ENCODE results near the gene POLD3. TPM values are rescaled to one million over a fixed set of nuclear protein-coding genes. Genes with fewer than 3 reads are reported as not detected.

POLD3 gene
- total RNA-seq, 1 experiment from 2014 or later: 76.5 TPM

DNA sequence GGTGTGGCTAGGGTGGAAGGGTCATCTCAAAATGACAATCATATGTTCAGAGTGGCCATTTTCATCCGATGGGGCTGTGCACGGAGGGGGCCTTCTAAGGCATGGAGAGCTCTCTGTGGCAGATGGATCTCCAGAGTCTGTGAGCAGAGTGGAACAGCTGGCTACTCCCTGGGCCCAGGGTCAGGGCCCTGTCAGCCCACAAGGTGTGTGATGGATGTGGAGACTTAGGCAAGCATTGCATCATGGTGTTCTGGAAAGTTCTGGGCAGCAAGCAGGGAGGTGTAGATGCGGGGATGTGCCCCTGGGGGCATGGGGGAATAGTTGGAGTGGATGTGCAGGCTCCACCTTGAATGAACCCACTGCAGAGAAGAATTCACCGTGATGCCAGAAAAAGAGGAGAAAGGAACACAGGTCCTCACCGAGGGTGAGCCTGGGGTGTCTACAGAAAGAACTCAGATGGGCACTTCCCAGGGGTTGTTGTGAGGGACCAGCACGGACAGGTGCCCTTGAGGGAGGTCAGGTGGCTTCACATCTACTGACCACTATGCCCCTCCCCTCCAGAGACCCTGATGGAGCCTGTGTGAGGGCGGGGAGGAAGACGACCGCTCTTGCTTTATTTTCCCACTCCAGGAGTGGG, 87.8 kb downstream of the POLD3 start:
- POLR2A ChIA-PET (ENCODE audit: low non-redundant PET): no interaction called here
- CTCF ChIA-PET: no interaction called here
- no peaks in the 10 kb centered on the region for H3K36me3 ChIP-seq (ENCODE audit: insufficient read depth, low read length, poor library complexity, severe bottlenecking)
- TF ChIP-seq, protein P1, sequence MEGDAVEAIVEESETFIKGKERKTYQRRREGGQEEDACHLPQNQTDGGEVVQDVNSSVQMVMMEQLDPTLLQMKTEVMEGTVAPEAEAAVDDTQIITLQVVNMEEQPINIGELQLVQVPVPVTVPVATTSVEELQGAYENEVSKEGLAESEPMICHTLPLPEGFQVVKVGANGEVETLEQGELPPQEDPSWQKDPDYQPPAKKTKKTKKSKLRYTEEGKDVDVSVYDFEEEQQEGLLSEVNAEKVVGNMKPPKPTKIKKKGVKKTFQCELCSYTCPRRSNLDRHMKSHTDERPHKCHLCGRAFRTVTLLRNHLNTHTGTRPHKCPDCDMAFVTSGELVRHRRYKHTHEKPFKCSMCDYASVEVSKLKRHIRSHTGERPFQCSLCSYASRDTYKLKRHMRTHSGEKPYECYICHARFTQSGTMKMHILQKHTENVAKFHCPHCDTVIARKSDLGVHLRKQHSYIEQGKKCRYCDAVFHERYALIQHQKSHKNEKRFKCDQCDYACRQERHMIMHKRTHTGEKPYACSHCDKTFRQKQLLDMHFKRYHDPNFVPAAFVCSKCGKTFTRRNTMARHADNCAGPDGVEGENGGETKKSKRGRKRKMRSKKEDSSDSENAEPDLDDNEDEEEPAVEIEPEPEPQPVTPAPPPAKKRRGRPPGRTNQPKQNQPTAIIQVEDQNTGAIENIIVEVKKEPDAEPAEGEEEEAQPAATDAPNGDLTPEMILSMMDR (conservative IDR thresholded peaks at IDR 0.05; ENCODE audit: low read depth, low read length): no peak
- no peak for TF ChIP-seq EZH2 (IDR thresholded peaks at IDR 0.05; ENCODE audit: borderline replicate concordance, low read depth, low read length, poor library complexity, severe bottlenecking)
- H3K27ac ChIP-seq (ENCODE audit: low read depth, low read length, poor library complexity, severe bottlenecking): no peak overlapping the region
- no TSS peak for BruUV-seq (replicated peaks)
- no peak overlapping the region for H3K4me3 ChIP-seq (ENCODE audit: low read depth, low read length, poor library complexity, severe bottlenecking)
- H3K4me1 ChIP-seq (ENCODE audit: insufficient read depth, low read length, poor library complexity, severe bottlenecking): no peaks in the 10 kb centered on the region
- H3K27me3 ChIP-seq (replicated peaks; ENCODE audit: insufficient read depth, low read depth, low read length, poor library complexity): no peaks in the 10 kb centered on the region
- intact Hi-C loops (cut with micrococcal nuclease; ENCODE audit: unreplicated experiment): loop anchor here (10.0 kb wide), 1 partner anchor 425 kb away; no protein-coding TSS in a partner anchor
- no peak for DNase-seq (ENCODE audit: low spot score)
- no peaks in the 10 kb centered on the region for H3K9me3 ChIP-seq (ENCODE audit: low read depth, low read length, poor library complexity, severe bottlenecking)

DNA sequence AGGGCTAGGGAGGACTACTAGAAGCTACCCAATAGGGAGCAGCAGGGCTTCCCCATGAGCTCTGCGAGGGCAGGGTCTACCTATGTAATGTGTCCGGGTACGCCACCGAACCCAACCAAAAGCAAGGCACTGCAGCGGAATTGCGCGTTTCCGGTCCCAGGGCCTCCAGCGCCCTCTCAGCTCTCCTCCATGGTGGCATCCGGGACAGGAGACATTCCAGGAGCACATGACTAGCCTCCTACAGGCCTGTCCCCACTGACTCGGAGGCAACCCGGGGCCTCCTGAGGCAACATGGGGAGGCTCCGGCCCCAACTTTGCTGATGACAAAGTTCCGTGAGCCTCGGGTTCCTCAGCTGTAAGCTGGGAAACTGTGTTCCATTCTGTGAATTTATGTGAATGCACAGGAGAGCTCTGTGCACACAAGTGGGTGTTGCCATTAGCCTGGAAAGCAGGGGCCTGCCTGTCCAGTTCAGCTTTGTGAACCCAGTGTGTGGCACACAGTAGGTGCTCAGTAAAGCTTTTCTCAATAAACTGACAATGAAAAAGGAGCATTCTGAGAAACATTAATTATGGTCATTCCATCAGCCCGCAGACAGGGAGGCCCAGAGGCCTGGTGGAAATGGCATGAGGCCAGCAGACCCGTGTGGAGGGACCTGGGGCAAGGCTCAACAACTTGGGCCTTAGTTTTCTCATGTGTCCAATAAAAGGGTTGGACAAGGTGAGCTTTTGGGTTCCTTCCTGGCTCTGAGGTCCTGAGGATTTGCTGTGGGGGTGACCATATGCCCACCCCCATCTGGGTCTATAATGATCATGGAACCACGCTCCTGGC, 88.5 kb downstream of the POLD3 start:
- intact Hi-C loops (cut with micrococcal nuclease; ENCODE audit: unreplicated experiment): loop anchor here (10.0 kb wide), 1 partner anchor 426 kb away; no protein-coding TSS in a partner anchor
- Histone ChIP-seq H3K4me3 (ENCODE audit: low read depth, low read length, poor library complexity, severe bottlenecking) (no peak overlapping the region), H3K9me3 (ENCODE audit: low read depth, low read length, poor library complexity, severe bottlenecking) (no peaks in the 10 kb centered on the region), H3K4me1 (ENCODE audit: insufficient read depth, low read length, poor library complexity, severe bottlenecking) (no peaks in the 10 kb centered on the region), H3K36me3 (ENCODE audit: insufficient read depth, low read length, poor library complexity, severe bottlenecking) (no peaks in the 10 kb centered on the region), H3K27me3 (replicated peaks; ENCODE audit: insufficient read depth, low read depth, low read length, poor library complexity) (no peaks in the 10 kb centered on the region), H3K27ac (ENCODE audit: low read depth, low read length, poor library complexity, severe bottlenecking) (no peak overlapping the region)
- CTCF ChIA-PET: no interaction called here
- no peak for DNase-seq (ENCODE audit: low spot score)
- TF ChIP-seq, protein P1 (conservative IDR thresholded peaks at IDR 0.05; ENCODE audit: low read depth, low read length): no peak
- TF ChIP-seq EZH2 (IDR thresholded peaks at IDR 0.05; ENCODE audit: borderline replicate concordance, low read depth, low read length, poor library complexity, severe bottlenecking): no peak
- POLR2A ChIA-PET (ENCODE audit: low non-redundant PET): no interaction called here
- no TSS peak for BruUV-seq (replicated peaks)

GRCh38 chr11:74681686-74682651, 89.6 kb downstream of the POLD3 start:
- no peaks in the 10 kb centered on the region for H3K36me3 ChIP-seq (ENCODE audit: insufficient read depth, low read length, poor library complexity, severe bottlenecking)
- TF ChIP-seq, protein P1 (conservative IDR thresholded peaks at IDR 0.05; ENCODE audit: low read depth, low read length): no peak
- TF ChIP-seq EZH2 (IDR thresholded peaks at IDR 0.05; ENCODE audit: borderline replicate concordance, low read depth, low read length, poor library complexity, severe bottlenecking): no peak
- no peaks in the 10 kb centered on the region for H3K9me3 ChIP-seq (ENCODE audit: low read depth, low read length, poor library complexity, severe bottlenecking)
- H3K4me1 ChIP-seq (ENCODE audit: insufficient read depth, low read length, poor library complexity, severe bottlenecking): no peaks in the 10 kb centered on the region
- BruUV-seq (replicated peaks): no TSS peak
- H3K27me3 ChIP-seq (replicated peaks; ENCODE audit: insufficient read depth, low read depth, low read length, poor library complexity): no peaks in the 10 kb centered on the region
- no peak for DNase-seq (ENCODE audit: low spot score)
- POLR2A ChIA-PET (ENCODE audit: low non-redundant PET): no interaction called here
- no peak overlapping the region for H3K4me3 ChIP-seq (ENCODE audit: low read depth, low read length, poor library complexity, severe bottlenecking)
- CTCF ChIA-PET: no interaction called here
- H3K27ac ChIP-seq (ENCODE audit: low read depth, low read length, poor library complexity, severe bottlenecking): no peak overlapping the region
- intact Hi-C loops (cut with micrococcal nuclease; ENCODE audit: unreplicated experiment): loop anchor here (10.0 kb wide), 1 partner anchor 427 kb away; no protein-coding TSS in a partner anchor
